Left lung (tissue), 10 donors: Measurements from ENCODE around the gene ZSWIM6. TPM values are rescaled to one million over a fixed set of nuclear protein-coding genes. Genes with fewer than 3 reads are reported as not detected.

Experiments
- ATAC-seq: fragments of 200-7000 bp; cut with Tn5 transposase; one replicate; pipeline ENCODE4 v1.9.1; 2020; ENCODE audit warnings: moderate library complexity
- DNase-seq, 4 donors: peaks; one replicate each; pipeline ENCODE4 v3.0.0-alpha.2; 2013 to 2020
- H3K27ac ChIP-seq, 2 donors: fragments of 200-600 bp; sonication (generic) in 1 of 2; one replicate each; pipeline versions ENCODE4 v1.5.0 to v1.8.0; 2020 to 2021
- H3K27me3 ChIP-seq, 2 donors: fragments of 200-600 bp; sonication (generic) in 1 of 2; one replicate each; pipeline versions ENCODE4 v1.5.0 to v1.8.0; 2020 to 2021
- H3K36me3 ChIP-seq, 2 donors: fragments of 200-600 bp; sonication (generic) in 1 of 2; one replicate each; pipeline versions ENCODE4 v1.5.0 to v1.8.0; 2020 to 2021
- H3K4me1 ChIP-seq, 2 donors: fragments of 200-600 bp; one replicate each; pipeline ENCODE4 v1.8.0; 2021
- H3K4me3 ChIP-seq, 2 donors: fragments of 200-600 bp; sonication (generic) in 1 of 2; one replicate each; pipeline versions ENCODE4 v1.5.0 to v1.8.0; 2020 to 2021; ENCODE audit warnings: mild to moderate bottlenecking in 1 of 2
- H3K9me3 ChIP-seq, 2 donors: fragments of 200-600 bp; sonication (generic) in 1 of 2; one replicate each; pipeline versions ENCODE4 v1.5.0 to v1.8.0; 2020 to 2021
- intact Hi-C, 2 donors: fragments of 100-400 bp; cut with DNase I; formaldehyde crosslinking; loops; one replicate each; pipeline versions ENCODE4 v1.11.2 to v1.14.2; 2022
- polyA plus RNA-seq, 6 donors: library from polyadenylated mRNA; unstranded; fragments of 120-200 nt; gene quantifications; one replicate each; pipeline ENCODE4 v1.2.1, GENCODE V29; 2013; ENCODE audit not compliant: insufficient read length in 6 of 6
- total RNA-seq, 2 donors: library from RNA; stranded (reverse); fragmentation: NEBNext Ultra II Directional; extraction: Animal tissue kit (Norgen Biotek cat#: 25700); gene quantifications; one replicate each; pipeline ENCODE4 v1.2.1, GENCODE V29; 2021
- TF ChIP-seq, protein P1 (sequence below), 2 donors: fragments of 200-600 bp; sonication (generic) in 1 of 2; IDR thresholded peaks; one replicate each; pipeline versions ENCODE4 v1.5.0 to v1.8.0; 2021; ENCODE audit warnings: antibody characterized with exemption in 2 of 2
- donor health status: DM: no; HTN: yes; CAD: no.
- donor health status: DM: no; HTN: no; CAD: no.

Gene ZSWIM6
- total and polyA plus RNA-seq, 8 donors: 17.5 to 24.4 (median 22.3) TPM

DNA sequence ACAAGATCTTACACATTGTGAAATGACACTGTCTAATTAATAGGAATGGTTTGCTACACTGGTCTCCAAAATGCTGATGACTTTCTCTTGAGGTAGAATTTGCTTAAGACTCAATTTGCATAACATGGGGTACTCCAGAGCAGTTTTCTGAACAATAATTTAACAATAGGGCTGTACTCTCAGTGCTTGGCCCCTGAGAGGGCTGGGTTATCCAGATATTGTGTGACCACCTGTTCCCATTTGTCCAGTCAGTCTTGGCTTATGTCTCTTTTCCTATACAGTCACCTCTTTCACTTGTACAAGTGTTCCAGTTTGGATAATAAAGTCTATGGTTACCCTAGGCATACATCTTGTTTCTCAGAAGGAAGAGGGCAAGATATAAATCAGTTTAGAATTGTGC, 17.9 kb downstream of the ZSWIM6 start:
- ATAC-seq (no peak), DNase-seq (no peak)
- intact Hi-C loops: no loop called here

DNA sequence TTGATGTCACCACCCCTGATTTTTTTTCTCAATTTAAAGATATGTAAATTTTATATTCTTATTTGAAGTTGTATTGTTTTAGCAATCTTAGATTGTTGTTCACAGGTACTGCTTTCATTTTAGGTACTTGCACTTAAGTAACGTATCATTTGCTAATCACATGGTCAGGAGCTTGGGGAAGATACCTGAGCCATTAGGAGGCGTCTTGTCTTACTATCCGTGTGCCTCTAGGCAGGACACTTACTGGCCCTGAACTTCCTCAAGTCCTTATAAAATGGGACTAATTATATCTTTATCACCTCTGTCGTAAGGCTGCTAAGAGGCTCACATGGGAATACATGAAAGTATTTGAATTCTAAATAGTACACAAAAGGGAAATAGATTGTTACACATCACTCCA, 18.5 kb downstream of the ZSWIM6 start:
- peaks cover 0 to 46% of the 10 kb centered on the region in 2 donors for H3K4me1 ChIP-seq
- TF ChIP-seq, protein P1, sequence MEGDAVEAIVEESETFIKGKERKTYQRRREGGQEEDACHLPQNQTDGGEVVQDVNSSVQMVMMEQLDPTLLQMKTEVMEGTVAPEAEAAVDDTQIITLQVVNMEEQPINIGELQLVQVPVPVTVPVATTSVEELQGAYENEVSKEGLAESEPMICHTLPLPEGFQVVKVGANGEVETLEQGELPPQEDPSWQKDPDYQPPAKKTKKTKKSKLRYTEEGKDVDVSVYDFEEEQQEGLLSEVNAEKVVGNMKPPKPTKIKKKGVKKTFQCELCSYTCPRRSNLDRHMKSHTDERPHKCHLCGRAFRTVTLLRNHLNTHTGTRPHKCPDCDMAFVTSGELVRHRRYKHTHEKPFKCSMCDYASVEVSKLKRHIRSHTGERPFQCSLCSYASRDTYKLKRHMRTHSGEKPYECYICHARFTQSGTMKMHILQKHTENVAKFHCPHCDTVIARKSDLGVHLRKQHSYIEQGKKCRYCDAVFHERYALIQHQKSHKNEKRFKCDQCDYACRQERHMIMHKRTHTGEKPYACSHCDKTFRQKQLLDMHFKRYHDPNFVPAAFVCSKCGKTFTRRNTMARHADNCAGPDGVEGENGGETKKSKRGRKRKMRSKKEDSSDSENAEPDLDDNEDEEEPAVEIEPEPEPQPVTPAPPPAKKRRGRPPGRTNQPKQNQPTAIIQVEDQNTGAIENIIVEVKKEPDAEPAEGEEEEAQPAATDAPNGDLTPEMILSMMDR (IDR thresholded peaks at IDR 0.05): no peak
- intact Hi-C loops: no loop called here
- no peaks in the 10 kb centered on the region for H3K9me3 ChIP-seq
- ATAC-seq: no peak
- H3K27me3 ChIP-seq: no peaks in the 10 kb centered on the region
- H3K36me3 ChIP-seq: no peaks in the 10 kb centered on the region
- no peak for DNase-seq
- no peak overlapping the region for H3K27ac ChIP-seq
- no peak overlapping the region for H3K4me3 ChIP-seq

More for the DNA sequence above, 17.9 kb downstream of the ZSWIM6 start:
- no peaks in the 10 kb centered on the region for H3K27me3 ChIP-seq
- H3K9me3 ChIP-seq: no peaks in the 10 kb centered on the region
- TF ChIP-seq, protein P1 (IDR thresholded peaks at IDR 0.05): no peak
- no peak overlapping the region for H3K27ac ChIP-seq
- no peaks in the 10 kb centered on the region for H3K36me3 ChIP-seq
- H3K4me3 ChIP-seq: no peak overlapping the region
- H3K4me1 ChIP-seq: peaks cover 0 to 47% of the 10 kb centered on the region in 2 donors

DNA sequence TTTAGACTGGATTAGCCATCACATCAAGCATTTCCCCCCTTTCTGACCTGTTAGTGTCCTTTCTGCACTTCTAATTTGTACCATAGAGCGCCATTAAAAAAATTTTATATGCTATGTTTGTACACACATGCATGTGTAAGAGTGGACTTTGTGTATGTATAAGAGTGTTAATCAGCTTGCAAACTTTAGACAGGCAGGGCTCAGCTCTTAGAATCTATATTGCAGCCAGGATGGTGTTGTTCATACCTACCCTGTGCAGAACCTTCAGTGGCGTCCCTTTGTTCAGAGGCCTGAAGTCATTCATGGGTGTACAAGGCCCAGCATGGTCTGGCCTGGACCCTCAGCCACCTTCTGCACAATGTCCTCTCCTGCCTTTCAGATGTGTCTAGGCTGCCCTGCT, 19.7 kb downstream of the ZSWIM6 start:
- no peak for DNase-seq
- TF ChIP-seq, protein P1 (IDR thresholded peaks at IDR 0.05): no peak
- Histone ChIP-seq H3K9me3 (no peaks in the 10 kb centered on the region), H3K4me1 (peaks cover 0 to 34% of the 10 kb centered on the region in 2 donors), H3K27me3 (no peaks in the 10 kb centered on the region), H3K27ac (no peak overlapping the region), H3K4me3 (no peak overlapping the region), H3K36me3 (no peaks in the 10 kb centered on the region)
- ATAC-seq: no peak
- intact Hi-C loops: no loop called here

DNA sequence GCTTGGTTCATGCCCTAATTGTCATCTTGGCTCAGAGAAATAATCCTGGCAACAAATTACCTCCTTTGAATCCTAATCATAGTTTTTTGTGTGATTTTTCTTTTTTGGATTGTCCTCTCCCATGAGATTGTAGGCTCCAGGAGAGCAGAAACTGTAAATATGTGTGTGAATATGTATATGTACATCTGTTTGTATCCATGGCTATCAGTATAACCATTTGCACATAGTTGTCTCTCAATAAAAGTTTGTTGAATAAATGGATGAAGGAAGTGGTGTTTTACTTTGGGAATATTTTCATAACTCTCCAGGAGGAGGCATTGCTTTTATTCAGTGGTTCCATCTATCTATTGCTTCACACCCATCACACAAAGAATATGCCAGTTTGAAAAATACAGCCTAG, 20.1 kb downstream of the ZSWIM6 start:
- Histone ChIP-seq H3K27me3 (no peaks in the 10 kb centered on the region), H3K4me3 (no peak overlapping the region), H3K9me3 (peaks cover 0 to 3% of the 10 kb centered on the region in 2 donors), H3K27ac (no peak overlapping the region), H3K36me3 (no peaks in the 10 kb centered on the region), H3K4me1 (peaks cover 0 to 30% of the 10 kb centered on the region in 2 donors)
- ATAC-seq: no peak
- TF ChIP-seq, protein P1 (IDR thresholded peaks at IDR 0.05): no peak
- intact Hi-C loops: no loop called here
- no peak for DNase-seq

DNA sequence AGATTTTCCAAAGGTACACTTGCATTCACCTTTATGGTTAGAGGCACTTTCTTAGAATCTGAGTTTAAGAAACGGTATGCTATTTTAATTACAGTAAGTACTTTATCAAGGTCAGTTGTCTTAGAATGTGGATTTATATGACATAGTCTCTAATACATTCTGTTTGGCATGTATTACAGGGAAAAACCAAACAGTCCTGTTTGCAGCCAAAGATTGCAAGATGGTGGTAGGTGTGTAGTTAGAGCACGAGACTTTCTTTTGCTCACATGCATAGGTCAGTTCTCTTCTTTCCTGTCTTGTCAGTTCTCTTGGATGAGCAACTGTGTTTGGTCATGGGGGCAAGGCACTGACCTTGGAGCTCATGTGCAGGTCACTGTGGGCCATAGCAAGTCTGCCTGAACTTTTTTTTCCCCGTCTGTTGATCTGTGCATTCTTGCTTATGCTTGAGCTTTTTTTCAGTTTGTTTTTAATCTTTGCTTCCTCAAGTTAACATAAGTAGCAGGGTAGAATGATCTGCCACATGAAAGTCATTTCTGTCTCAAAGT, 20.6 kb downstream of the ZSWIM6 start:
- Histone ChIP-seq H3K36me3 (no peaks in the 10 kb centered on the region), H3K27ac (no peak overlapping the region), H3K4me3 (no peak overlapping the region), H3K27me3 (no peaks in the 10 kb centered on the region), H3K9me3 (peaks cover 0 to 8% of the 10 kb centered on the region in 2 donors), H3K4me1 (peaks cover 0 to 25% of the 10 kb centered on the region in 2 donors)
- ATAC-seq (no peak), DNase-seq (no peak)
- intact Hi-C loops: no loop called here
- TF ChIP-seq, protein P1 (IDR thresholded peaks at IDR 0.05): no peak
